WTC11 (cell line): ENCODE data around the gene NDUFV1. TPM values are rescaled to one million over a fixed set of nuclear protein-coding genes. Genes with fewer than 3 reads are reported as not detected.

Experiments
- ATAC-seq: fragments of 200-7000 bp; cut with Tn5 transposase; 2 replicates; pipeline ENCODE4 v1.10.0; 2021; ENCODE audit warnings: mild to moderate bottlenecking, moderate library complexity
- CTCF ChIA-PET: fragments of 300-600 bp; sonication (Branson Sonifier 250); formaldehyde crosslinking; loops from one replicate; lab custom pipeline; 2021; ENCODE audit warnings: antibody characterized with exemption; lab: Charles Lee
- POLR2A ChIA-PET: fragments of 350-600 bp; sonication (Branson Sonifier 250); formaldehyde crosslinking; loops from one replicate; lab custom pipeline; 2021; ENCODE audit warnings: antibody characterized with exemption; lab: Charles Lee
- DNase-seq: peaks from one replicate; pipeline ENCODE4 v3.0.0; 2021; ENCODE audit warnings: low spot score
- H3K27ac Mint-ChIP-seq: 2 replicates; pipeline ENCODE4 v1.8.0; 2021; ENCODE audit warnings: mixed read lengths
- H3K27me3 Mint-ChIP-seq: 2 replicates; pipeline ENCODE4 v1.8.0; 2021; ENCODE audit warnings: low read depth, mild to moderate bottlenecking, moderate library complexity, mixed read lengths
- H3K36me3 Mint-ChIP-seq: 2 replicates; pipeline ENCODE4 v1.8.0; 2021; ENCODE audit warnings: mixed read lengths
- H3K4me1 Mint-ChIP-seq: 2 replicates; pipeline ENCODE4 v1.8.0; 2022; ENCODE audit warnings: mixed read lengths
- H3K4me3 Mint-ChIP-seq: 2 replicates; pipeline ENCODE4 v1.8.0; 2021; ENCODE audit warnings: mild to moderate bottlenecking, moderate library complexity, mixed read lengths
- H3K9me3 Mint-ChIP-seq: 2 replicates; pipeline ENCODE4 v1.8.0; 2021; ENCODE audit warnings: mixed read lengths
- AFF4 ChIP-seq: sonication (generic); formaldehyde crosslinking; IDR thresholded peaks from 2 replicates; pipeline ENCODE4 v1.8.1; 2023; ENCODE audit warnings: mild to moderate bottlenecking, missing genetic modification reagents, borderline replicate concordance
- ARID4B ChIP-seq: sonication (generic); formaldehyde crosslinking; IDR thresholded peaks from 2 replicates; pipeline ENCODE4 v1.8.0; 2023; ENCODE audit warnings: missing genetic modification reagents, mild to moderate bottlenecking, borderline replicate concordance
- ESRRA ChIP-seq: sonication (generic); formaldehyde crosslinking; IDR thresholded peaks from 2 replicates; pipeline ENCODE4 v1.8.1; 2022; ENCODE audit warnings: mild to moderate bottlenecking, missing genetic modification reagents, borderline replicate concordance
- FOXP1 ChIP-seq: sonication (generic); formaldehyde crosslinking; IDR thresholded peaks from 2 replicates; pipeline ENCODE4 v1.8.0; 2022; ENCODE audit warnings: missing genetic modification reagents, mild to moderate bottlenecking, moderate library complexity, borderline replicate concordance
- GRHL2 ChIP-seq: fragments of 250-450 bp; sonication (Bioruptor Pico); IDR thresholded peaks from 2 replicates; pipeline ENCODE4 v1.8.0; 2022; ENCODE audit warnings: mild to moderate bottlenecking, moderate library complexity; ENCODE audit not compliant: insufficient replicate concordance, severe bottlenecking
- IRF1 ChIP-seq: sonication (generic); formaldehyde crosslinking; IDR thresholded peaks from 2 replicates; pipeline ENCODE4 v1.8.0; 2023; ENCODE audit warnings: missing genetic modification reagents
- NFATC4 ChIP-seq: fragments of 250-450 bp; sonication (Bioruptor Pico); IDR thresholded peaks from 2 replicates; pipeline ENCODE4 v1.9.0; 2021; ENCODE audit warnings: mild to moderate bottlenecking
- NR3C1 ChIP-seq: sonication (generic); formaldehyde crosslinking; conservative IDR thresholded peaks from 2 replicates; pipeline ENCODE4 v1.8.1; 2023; ENCODE audit warnings: low read depth, mild to moderate bottlenecking, missing genetic modification reagents
- RELA ChIP-seq: sonication (generic); formaldehyde crosslinking; IDR thresholded peaks from 2 replicates; pipeline ENCODE4 v1.8.1; 2022; ENCODE audit warnings: missing genetic modification reagents, mild to moderate bottlenecking, borderline replicate concordance
- RORB ChIP-seq: fragments of 250-450 bp; sonication (Bioruptor Pico); IDR thresholded peaks from 2 replicates; pipeline ENCODE4 v1.9.0; 2021; ENCODE audit warnings: mild to moderate bottlenecking
- SOX15 ChIP-seq: fragments of 250-450 bp; sonication (Bioruptor Pico); IDR thresholded peaks from 2 replicates; pipeline ENCODE4 v1.9.0; 2021; ENCODE audit warnings: mild to moderate bottlenecking
- TEAD1 ChIP-seq: sonication (generic); formaldehyde crosslinking; IDR thresholded peaks from 2 replicates; pipeline ENCODE4 v1.8.0; 2022; ENCODE audit warnings: mild to moderate bottlenecking, missing genetic modification reagents
- USF1 ChIP-seq: sonication (generic); formaldehyde crosslinking; IDR thresholded peaks from 2 replicates; pipeline ENCODE4 v1.8.0; 2022; ENCODE audit warnings: mild to moderate bottlenecking, missing genetic modification reagents
- ZBTB43 ChIP-seq: sonication (generic); formaldehyde crosslinking; IDR thresholded peaks from 2 replicates; pipeline ENCODE4 v1.8.1; 2023; ENCODE audit warnings: mild to moderate bottlenecking, missing genetic modification reagents
- ZNF219 ChIP-seq: sonication (generic); formaldehyde crosslinking; IDR thresholded peaks from 2 replicates; pipeline ENCODE4 v1.8.0; 2023; ENCODE audit warnings: missing genetic modification reagents, mild to moderate bottlenecking, borderline replicate concordance
- ZNF232 ChIP-seq: sonication (generic); formaldehyde crosslinking; IDR thresholded peaks from 2 replicates; pipeline ENCODE4 v1.8.0; 2022; ENCODE audit warnings: mild to moderate bottlenecking, missing genetic modification reagents
- ZNF281 ChIP-seq: sonication (generic); formaldehyde crosslinking; IDR thresholded peaks from 2 replicates; pipeline ENCODE4 v1.8.0; 2023; ENCODE audit warnings: mild to moderate bottlenecking, missing genetic modification reagents
- ZNF416 ChIP-seq: fragments of 250-450 bp; sonication (Bioruptor Pico); IDR thresholded peaks from 2 replicates; pipeline ENCODE4 v1.9.0; 2021; ENCODE audit warnings: mild to moderate bottlenecking, inconsistent platforms
- ZSCAN18 ChIP-seq: fragments of 250-450 bp; sonication (Bioruptor Pico); IDR thresholded peaks from 2 replicates; pipeline ENCODE4 v2.1.2; 2022; ENCODE audit warnings: mild to moderate bottlenecking, moderate library complexity
- total RNA-seq: library from RNA; stranded (reverse); gene quantifications from 3 replicates; pipeline ENCODE4 v1.2.3, GENCODE V29; 2021

NDUFV1 gene
- total RNA-seq, 1 experiment from 2014 or later = 231 TPM

GRCh38 chr11:67640758-67641337, 34.1 kb downstream of the NDUFV1 start (continued):
- TF ChIP-seq GRHL2 (no peak), ZBTB43 (CRISPR knock-in tag) (no peak)

GRCh38 chr11:67641338-67642172, 34.8 kb downstream of the NDUFV1 start:
- ChIA-PET POLR2A (no interaction called here), CTCF (interaction anchor here (1.0 to 4.5 kb wide), 3 partner anchors 11 to 27 kb away, joined by 4 to 43 read pairs (median 14); partner anchors contain the start of gene NUDT8)
- no peaks in the 10 kb centered on the region for H3K36me3 Mint-ChIP-seq

More at GRCh38 chr11:67641338-67642172, 34.8 kb downstream of the NDUFV1 start:
- Mint-ChIP-seq H3K4me1 (peaks cover 2% of the 10 kb centered on the region), H3K27ac (no peak overlapping the region), H3K27me3 (peaks cover 30% of the 10 kb centered on the region), H3K9me3 (peaks cover 3% of the 10 kb centered on the region; the same call in 1 of the 2 replicates), H3K4me3 (no peak overlapping the region)
- DNase-seq (no peak), ATAC-seq (no peak)
- TF ChIP-seq USF1 (no peak), ZSCAN18 (CRISPR knock-in tag) (no peak), RELA (CRISPR knock-in tag) (no peak), ZNF219 (CRISPR knock-in tag) (no peak), ARID4B (CRISPR knock-in tag) (no peak), NR3C1 (CRISPR knock-in tag) (no peak), AFF4 (no peak), SOX15 (CRISPR knock-in tag) (no peak), ZNF416 (no peak), TEAD1 (no peak), IRF1 (CRISPR knock-in tag) (no peak), ZNF281 (CRISPR knock-in tag) (no peak), ESRRA (CRISPR knock-in tag) (no peak), ZNF232 (CRISPR knock-in tag) (no peak), RORB (CRISPR knock-in tag) (no peak), FOXP1 (CRISPR knock-in tag) (no peak), NFATC4 (no peak)
- TF ChIP-seq, all 79 proteins: peak for 0
